CD4-positive, alpha-beta T cell (primary cell): Measurements from ENCODE around the gene MYD88. TPM values are rescaled to one million over a fixed set of nuclear protein-coding genes. Genes with fewer than 3 reads are reported as not detected.

Experiments used
- ATAC-seq: fragments of 200-7000 bp; cut with Tn5 transposase; one replicate; pipeline ENCODE4 v1.10.0; 2022; ENCODE audit warnings: mild to moderate bottlenecking; ENCODE audit not compliant: poor library complexity
- CTCF ChIA-PET: fragments of 350-600 bp; sonication (Branson Sonifier 250); formaldehyde crosslinking; loops from one replicate; lab custom pipeline; 2021; ENCODE audit warnings: antibody characterized with exemption, inconsistent platforms; lab: Charles Lee
- POLR2A ChIA-PET: fragments of 350-600 bp; sonication (Branson Sonifier 250); formaldehyde crosslinking; loops from one replicate; lab custom pipeline; 2021; ENCODE audit warnings: antibody characterized with exemption, inconsistent platforms; lab: Charles Lee
- DNase-seq, 14 experiments: peaks; one replicate each; pipeline ENCODE4 v3.0.0-alpha.2; 2013 to 2020; ENCODE audit warnings: mixed read lengths in 2 of 14
- H3K27ac ChIP-seq, 2 donors: one replicate each; pipeline versions ENCODE4 v1.5.1 to v1.7.0; 2013; ENCODE audit warnings: low read length in 2 of 2, low read depth in 1 of 2, mild to moderate bottlenecking in 1 of 2
- H3K27me3 ChIP-seq, 2 experiments: 1 replicate in 1 of 2; 2 replicates in 1 of 2; pipeline versions ENCODE4 v1.6.1 to v1.7.0; 2013; ENCODE audit warnings: low read length in 2 of 2, control low read depth in 1 of 2, mild to moderate bottlenecking in 1 of 2, moderate library complexity in 1 of 2; ENCODE audit not compliant: insufficient read depth in 2 of 2, control insufficient read depth in 1 of 2
- H3K36me3 ChIP-seq: one replicate; pipeline ENCODE4 v1.6.1; 2013; ENCODE audit warnings: low read length, control low read depth; ENCODE audit not compliant: insufficient read depth
- H3K4me1 ChIP-seq: one replicate; pipeline ENCODE4 v1.6.1; 2013; ENCODE audit warnings: low read length, control low read depth; ENCODE audit not compliant: insufficient read depth
- H3K4me3 ChIP-seq: one replicate; pipeline ENCODE4 v1.5.1; 2013; ENCODE audit warnings: mild to moderate bottlenecking, low read length, moderate library complexity
- H3K9me3 ChIP-seq, 2 experiments: 1 replicate in 1 of 2; 2 replicates in 1 of 2; pipeline versions ENCODE4 v1.6.1 to v1.7.0; 2013; ENCODE audit warnings: low read length in 2 of 2, mild to moderate bottlenecking in 2 of 2, control low read depth in 1 of 2, moderate library complexity in 1 of 2; ENCODE audit not compliant: control insufficient read depth in 1 of 2, insufficient read depth in 1 of 2
- H3K27ac Mint-ChIP-seq: one replicate; pipeline ENCODE4 v1.8.0; 2020; ENCODE audit warnings: mixed read lengths
- H3K27me3 Mint-ChIP-seq: one replicate; pipeline ENCODE4 v1.8.0; 2021; ENCODE audit warnings: mixed read lengths
- H3K36me3 Mint-ChIP-seq: one replicate; pipeline ENCODE4 v1.8.0; 2021; ENCODE audit warnings: low read depth, mixed read lengths
- H3K4me1 Mint-ChIP-seq: one replicate; pipeline ENCODE4 v1.8.0; 2021; ENCODE audit warnings: low read depth, mixed read lengths
- H3K4me3 Mint-ChIP-seq: one replicate; pipeline ENCODE4 v1.8.0; 2020; ENCODE audit warnings: mild to moderate bottlenecking, mixed read lengths
- H3K9me3 Mint-ChIP-seq: one replicate; pipeline ENCODE4 v1.8.0; 2020; ENCODE audit warnings: mixed read lengths
- CTCF ChIP-seq: fragments of 200-600 bp; IDR thresholded peaks from one replicate; pipeline ENCODE4 v1.8.0; 2022; ENCODE audit warnings: antibody characterized with exemption, mild to moderate bottlenecking
- intact Hi-C, 2 experiments: fragments of 100-400 bp; cut with DNase I in 1 of 2; cut with micrococcal nuclease in 1 of 2; formaldehyde crosslinking; loops; one replicate each; pipeline versions ENCODE4 v1.15.1 to v1.9.0; 2023 to 2025; cut with DNase I, micrococcal nuclease
- total RNA-seq, 174 experiments: library from RNA in 2 of 174; stranded (reverse) in 2 of 174; gene quantifications; one replicate each; pipeline ENCODE4 v1.2.3 and lab custom pipeline; 2021 to 2026

The MYD88 gene
- total RNA-seq, 2 experiments from 2014 or later = 26.9 to 27.2 TPM

DNA sequence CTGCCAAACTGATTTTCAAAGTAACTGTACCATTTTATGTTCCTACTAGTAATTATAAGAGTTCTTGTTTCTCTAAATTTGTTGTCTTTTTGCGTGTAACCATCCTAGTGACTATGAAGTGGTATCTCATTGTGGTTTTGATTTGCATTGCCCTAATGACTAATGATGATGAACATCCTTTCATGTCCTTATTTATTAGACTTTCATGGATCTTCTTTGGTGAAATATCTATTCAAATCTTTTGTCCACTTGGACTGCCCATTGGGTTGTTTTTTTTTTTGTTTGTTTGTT, 30.5 kb downstream of the MYD88 start:
- TF ChIP-seq CTCF = no peak
- no peaks in the 10 kb centered on the region for H3K27me3 ChIP-seq
- Mint-ChIP-seq H3K36me3 (peaks cover 18% of the 10 kb centered on the region), H3K4me3 (peak overlapping the region; percentile 17), H3K9me3 (no peaks in the 10 kb centered on the region), H3K4me1 (peaks cover 89% of the 10 kb centered on the region), H3K27me3 (no peaks in the 10 kb centered on the region), H3K27ac (peak overlapping the region; percentile 99)
- POLR2A ChIA-PET = no interaction called here
- no peaks in the 10 kb centered on the region for H3K36me3 ChIP-seq
- H3K4me1 ChIP-seq = peaks cover 46% of the 10 kb centered on the region
- DNase-seq (peak in 2 of 14 experiments; percentile 30 to 42), ATAC-seq (no peak)
- CTCF ChIA-PET = no interaction called here
- intact Hi-C loops = loop anchor here in 1 of 2 experiments (5.0 kb wide), 1 partner anchor 167 kb away; no protein-coding TSS in a partner anchor
- no peak overlapping the region for H3K27ac ChIP-seq
- H3K9me3 ChIP-seq = no peaks in the 10 kb centered on the region
- H3K4me3 ChIP-seq = no peak overlapping the region

DNA sequence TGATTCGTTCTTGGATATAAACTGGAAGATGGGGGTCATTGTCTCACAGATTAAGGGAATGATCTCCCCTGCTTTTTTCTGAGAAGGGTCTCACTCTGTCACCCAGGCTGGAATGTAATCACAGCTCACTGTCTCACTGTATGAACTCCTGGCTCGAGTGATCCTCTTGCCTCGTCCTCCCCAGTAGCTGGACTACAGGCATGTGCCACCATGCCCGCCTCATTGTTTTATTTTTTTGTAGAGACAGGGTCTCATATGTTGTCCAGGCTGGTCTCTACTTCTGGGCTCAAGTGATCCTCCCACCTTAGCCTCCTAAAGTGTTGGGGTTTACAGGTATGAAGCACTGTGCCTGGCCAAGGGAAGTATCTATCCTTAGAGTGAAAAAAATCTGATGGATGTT, 32.3 kb downstream of the MYD88 start:
- Histone ChIP-seq H3K4me1 (peaks cover 42% of the 10 kb centered on the region), H3K9me3 (no peaks in the 10 kb centered on the region), H3K27ac (no peak overlapping the region), H3K27me3 (no peaks in the 10 kb centered on the region), H3K4me3 (no peak overlapping the region), H3K36me3 (no peaks in the 10 kb centered on the region)
- Mint-ChIP-seq H3K9me3 (no peaks in the 10 kb centered on the region), H3K27me3 (no peaks in the 10 kb centered on the region), H3K4me3 (no peak overlapping the region), H3K36me3 (peaks cover 9% of the 10 kb centered on the region), H3K27ac (no peak overlapping the region), H3K4me1 (peaks cover 86% of the 10 kb centered on the region)
- ATAC-seq = no peak
- CTCF ChIA-PET = no interaction called here
- no peak for TF ChIP-seq CTCF
- intact Hi-C loops = no loop called here
- POLR2A ChIA-PET = no interaction called here
- DNase-seq = no peak

- H3K4me3 ChIP-seq = no peak overlapping the region
- intact Hi-C loops = no loop called here
- H3K36me3 ChIP-seq = no peaks in the 10 kb centered on the region
- no peaks in the 10 kb centered on the region for H3K27me3 ChIP-seq
- ChIA-PET CTCF (interaction anchor here (1.2 to 1.8 kb wide), 2 partner anchors 8 to 18 kb away, joined by 4 read pairs; no protein-coding TSS in a partner anchor), POLR2A (no interaction called here)
- Mint-ChIP-seq H3K4me1 (peaks cover 82% of the 10 kb centered on the region), H3K9me3 (no peaks in the 10 kb centered on the region), H3K4me3 (no peak overlapping the region), H3K27me3 (no peaks in the 10 kb centered on the region), H3K36me3 (peaks cover 4% of the 10 kb centered on the region), H3K27ac (no peak overlapping the region)
- TF ChIP-seq CTCF = no peak
- H3K27ac ChIP-seq = no peak overlapping the region
- H3K9me3 ChIP-seq = no peaks in the 10 kb centered on the region
- ATAC-seq = no peak
- no peak for DNase-seq
- peaks cover 33% of the 10 kb centered on the region for H3K4me1 ChIP-seq
Measured at GRCh38 chr3:38171622-38172021, 33.2 kb downstream of the MYD88 start.
